GM12878 (cell line): Measurements from ENCODE around the gene SORCS1. TPM values are rescaled to one million over a fixed set of nuclear protein-coding genes. Genes with fewer than 3 reads are reported as not detected.

ENCODE experiments used
- ATAC-seq: fragments of 200-7000 bp; cut with Tn5 transposase; 3 replicates; pipeline ENCODE4 v1.9.1; 2020; ENCODE audit warnings: mild to moderate bottlenecking, moderate library complexity
- BruUV-seq: library from RNA; stranded (reverse); fragments of 400-500 nt; replicated peaks from 2 replicates; lab custom pipeline; 2021; lab: Mats Ljungman, UMichigan
- CTCF ChIA-PET: fragments of 300-600 bp; sonication (Branson Sonifier 250); formaldehyde crosslinking; extraction: SDS; loops from one replicate; lab custom pipeline; 2021; ENCODE audit warnings: inconsistent platforms; lab: Yijun Ruan, JAX
- POLR2A ChIA-PET: fragments of 350-600 bp; formaldehyde crosslinking; extraction: SDS; loops from one replicate; lab custom pipeline; 2021; ENCODE audit warnings: inconsistent platforms; lab: Charles Lee
- RAD21 ChIA-PET: fragments of 300-600 bp; sonication (Branson Sonifier 250); formaldehyde crosslinking; loops from one replicate; lab custom pipeline; 2023; ENCODE audit warnings: antibody characterized with exemption; ENCODE audit not compliant: unreplicated experiment; lab: Charles Lee
- SMC1A ChIA-PET: fragments of 300-600 bp; sonication (Branson Sonifier 250); formaldehyde crosslinking; loops from one replicate; lab custom pipeline; 2023; ENCODE audit not compliant: unreplicated experiment, uncharacterized antibody; lab: Charles Lee
- DNase-seq: peaks from one replicate; pipeline ENCODE4 v3.0.0-alpha.2; 2011; ENCODE audit warnings: low read depth, low spot score
- FAIRE-seq: peaks from 3 replicates; lab custom pipeline; 2011; peaks lifted over from hg19 to GRCh38; lab: Jason Lieb, UNC
- H2AFZ ChIP-seq: 2 replicates; pipeline ENCODE4 v1.6.0; 2011; ENCODE audit warnings: low read depth, low read length, control low read depth; ENCODE audit not compliant: control insufficient read depth
- H3K27ac ChIP-seq: 2 replicates; pipeline ENCODE4 v1.5.1; 2011; ENCODE audit warnings: control low read depth; ENCODE audit not compliant: control insufficient read depth, insufficient read depth
- H3K27me3 ChIP-seq, 2 experiments: replicated peaks in 1 of 2; 2 replicates each; pipeline versions ENCODE4 v1.6.0 to v1.6.1; 2011; ENCODE audit warnings: low read length in 1 of 2; ENCODE audit not compliant: control insufficient read depth in 2 of 2, insufficient read depth in 2 of 2
- H3K36me3 ChIP-seq, 2 experiments: 2 replicates each; pipeline ENCODE4 v1.5.1; 2011; ENCODE audit warnings: low read length in 1 of 2; ENCODE audit not compliant: control insufficient read depth in 2 of 2, insufficient read depth in 2 of 2
- H3K4me1 ChIP-seq: 2 replicates; pipeline ENCODE4 v1.6.1; 2011; ENCODE audit warnings: mild to moderate bottlenecking, low read length, moderate library complexity, mixed read lengths; ENCODE audit not compliant: control insufficient read depth, insufficient read depth
- H3K4me2 ChIP-seq: 2 replicates; pipeline ENCODE4 v1.6.0; 2011; ENCODE audit warnings: control low read depth; ENCODE audit not compliant: control insufficient read depth, insufficient read depth
- H3K4me3 ChIP-seq: fragments of 200-600 bp; sonication (generic); 2 replicates; pipeline ENCODE4 v1.5.1; 2016
- H3K79me2 ChIP-seq: 2 replicates; pipeline ENCODE4 v1.6.0; 2011; ENCODE audit warnings: low read length; ENCODE audit not compliant: control insufficient read depth, insufficient read depth
- H3K9ac ChIP-seq: 2 replicates; pipeline ENCODE4 v1.8.0; 2011; ENCODE audit warnings: low read length, control low read depth, mixed read lengths; ENCODE audit not compliant: control insufficient read depth, insufficient read depth
- H3K9me3 ChIP-seq: replicated peaks from 3 replicates; pipeline ENCODE4 v1.5.1; 2011; ENCODE audit warnings: mild to moderate bottlenecking, low read length; ENCODE audit not compliant: control insufficient read depth, insufficient read depth
- H4K20me1 ChIP-seq: 2 replicates; pipeline ENCODE4 v1.6.0; 2011; ENCODE audit not compliant: control insufficient read depth, insufficient read depth
- BCL11A ChIP-seq: IDR thresholded peaks from 2 replicates; pipeline ENCODE4 v1.6.1; 2011; ENCODE audit warnings: low read depth, low read length
- BCLAF1 ChIP-seq: fragments of 450-650 bp; IDR thresholded peaks from 2 replicates; pipeline ENCODE4 v1.6.1; 2017; ENCODE audit warnings: antibody characterized with exemption, mild to moderate bottlenecking, moderate library complexity
- CHD1 ChIP-seq: IDR thresholded peaks from 2 replicates; pipeline ENCODE4 v1.6.1; 2012; ENCODE audit warnings: low read depth, low read length, improper control_type of control experiment
- EED ChIP-seq: sonication (generic); IDR thresholded peaks from 2 replicates; pipeline ENCODE4 v1.6.1; 2016; ENCODE audit warnings: antibody characterized with exemption, low read depth
- EP300 ChIP-seq, 2 experiments: fragments of 150-350 bp in 1 of 2; IDR thresholded peaks; 2 replicates each; pipeline ENCODE4 v1.6.1; 2011 to 2012; ENCODE audit warnings: low read depth in 2 of 2, low read length in 2 of 2, borderline replicate concordance in 1 of 2, improper control_type of control experiment in 1 of 2, inconsistent platforms in 1 of 2; ENCODE audit not compliant: control insufficient read depth in 1 of 2
- GABPA ChIP-seq: IDR thresholded peaks from 2 replicates; pipeline ENCODE4 v1.6.1; 2014; ENCODE audit warnings: antibody characterized with exemption, low read depth, mild to moderate bottlenecking, inconsistent platforms
- HSF1 ChIP-seq: fragments of 150-350 bp; IDR thresholded peaks from 2 replicates; pipeline ENCODE4 v1.6.1; 2014; ENCODE audit warnings: mild to moderate bottlenecking, low read depth, low read length
- MTA2 ChIP-seq: fragments of 450-650 bp; IDR thresholded peaks from 2 replicates; pipeline ENCODE4 v1.6.1; 2016; ENCODE audit warnings: low read depth, mild to moderate bottlenecking, moderate library complexity
- MXI1 ChIP-seq: fragments of 150-350 bp; IDR thresholded peaks from 2 replicates; pipeline ENCODE4 v1.6.1; 2011; ENCODE audit warnings: low read depth, mild to moderate bottlenecking, inconsistent platforms, low read length, improper control_type of control experiment
- NR2C1 ChIP-seq: fragments of 450-650 bp; IDR thresholded peaks from 2 replicates; pipeline ENCODE4 v1.6.1; 2017; ENCODE audit warnings: antibody characterized with exemption, mild to moderate bottlenecking, moderate library complexity
- PBX3 ChIP-seq: IDR thresholded peaks from 2 replicates; pipeline ENCODE4 v1.6.1; 2011; ENCODE audit warnings: mild to moderate bottlenecking, low read depth, low read length, moderate library complexity; ENCODE audit not compliant: insufficient replicate concordance
- POU2F2 ChIP-seq: IDR thresholded peaks from 3 replicates; pipeline ENCODE4 v1.6.1; 2011; ENCODE audit warnings: low read depth, mild to moderate bottlenecking, low read length, borderline replicate concordance
- STAT3 ChIP-seq: IDR thresholded peaks from 2 replicates; pipeline ENCODE4 v1.6.1; 2011; ENCODE audit warnings: low read depth, low read length, improper control_type of control experiment
- SUPT20H ChIP-seq: IDR thresholded peaks from 2 replicates; pipeline ENCODE4 v1.6.1; 2011; ENCODE audit warnings: low read depth, mild to moderate bottlenecking, low read length, moderate library complexity, borderline replicate concordance; ENCODE audit not compliant: control insufficient read depth
- YBX1 ChIP-seq: fragments of 450-650 bp; IDR thresholded peaks from 2 replicates; pipeline ENCODE4 v1.6.1; 2016; ENCODE audit warnings: antibody characterized with exemption
- WGBS: methylation state at CpG from one replicate; pipeline ENCODE4 v1.1.6; 2016; ENCODE audit warnings: low lambda C conversion rate; ENCODE audit not compliant: insufficient replicate concordance, insufficient coverage; ENCODE audit errors: missing lambda C conversion rate; 5-methylcytosine and 5-hydroxymethylcytosine counted together
- in situ Hi-C: fragments of 300-500 bp; cut with MboI; formaldehyde crosslinking; loops from 9 replicates; pipeline ENCODE4 v1.14.3; 2018; ENCODE audit warnings: mixed read lengths
- intact Hi-C: fragments of 100-400 bp; cut with micrococcal nuclease; formaldehyde crosslinking; loops from one replicate; pipeline ENCODE4 v1.14.2; 2022; ENCODE audit not compliant: unreplicated experiment
- polyA plus RNA-seq, 11 experiments: library from polyadenylated mRNA; depleted of rRNA in 4 of 11; unstranded in 6 of 11; stranded (reverse) in 5 of 11; fragments of >200 nt; fragmentation: Nextera tagmentation in 4 of 11; fragmentation: Illumina TruSeq in 1 of 11; extraction: Ambion mirVana in 4 of 11; extraction: Trizol in 1 of 11; gene quantifications; 1 replicate in 1 of 11; 2 replicates in 10 of 11; pipeline versions ENCODE4 v1.2.1 to v1.2.3, GENCODE V29; 2011 to 2016; ENCODE audit warnings: inconsistent platforms in 2 of 11, missing spikeins in 2 of 11, low read depth in 1 of 11
- total RNA-seq, 4 experiments: library from RNA; depleted of rRNA in 3 of 4; stranded (reverse); fragments of >200 nt in 3 of 4; fragmentation: Illumina TruSeq in 1 of 4; extraction: Trizol in 1 of 4; gene quantifications; 2 replicates each; pipeline versions ENCODE4 v1.2.1 to v1.2.3, GENCODE V29; 2013 to 2021

The SORCS1 gene
- total and polyA plus RNA-seq, 10 of the 15 experiments (the other 5 are each of a cell fraction or from before 2014, with no cell fraction given): 0.02 to 9.6 (median 0.06) TPM; not detected in 3

GRCh38 chr10:107129000-107129399 lies 35.5 kb downstream of the SORCS1 start:
- RAD21 ChIA-PET: no interaction called here

More at GRCh38 chr10:107129000-107129399, 35.5 kb downstream of the SORCS1 start:
- Histone ChIP-seq H3K4me2 (no peak overlapping the region), H3K36me3 (no peaks in the 10 kb centered on the region), H4K20me1 (no peaks in the 10 kb centered on the region), H3K9ac (no peak overlapping the region), H3K4me1 (no peaks in the 10 kb centered on the region), H3K27me3 (no peaks in the 10 kb centered on the region), H3K9me3 (no peaks in the 10 kb centered on the region), H3K27ac (no peak overlapping the region), H3K79me2 (no peaks in the 10 kb centered on the region), H3K4me3 (no peak overlapping the region), H2AFZ (no peak overlapping the region)
- ATAC-seq: no peak
- 11% methylated on average over 6 of the region's 6 CpGs for WGBS
- FAIRE-seq: no peak
- BruUV-seq: no TSS peak
- POLR2A ChIA-PET: no interaction called here
- CTCF ChIA-PET: no interaction called here
- TF ChIP-seq YBX1 (no peak), PBX3 (no peak), STAT3 (no peak), BCLAF1 (no peak), HSF1 (no peak), MXI1 (no peak), POU2F2 (no peak), GABPA (no peak), EP300 (IDR thresholded peaks at IDR 0.05; ENCODE audit: borderline replicate concordance in 1 of 2, control insufficient read depth in 1 of 2, low read depth in 2 of 2, low read length in 2 of 2) (no peak), NR2C1 (no peak), EED (no peak), CHD1 (no peak), BCL11A (no peak), MTA2 (no peak), SUPT20H (no peak)
- in situ Hi-C loops: no loop called here
- intact Hi-C loops: no loop called here
- SMC1A ChIA-PET: no interaction called here
- DNase-seq: no peak
